GM12801 (cell line): ENCODE measurements around the gene NOTCH1.

Experiments
- TF ChIP-seq, protein P1 (sequence below): IDR thresholded peaks from one replicate; pipeline ENCODE4 v1.5.1; 2011; ENCODE audit warnings: control low read depth; ENCODE audit not compliant: insufficient read length; ENCODE audit errors: extremely low read depth

NOTCH1 gene

DNA sequence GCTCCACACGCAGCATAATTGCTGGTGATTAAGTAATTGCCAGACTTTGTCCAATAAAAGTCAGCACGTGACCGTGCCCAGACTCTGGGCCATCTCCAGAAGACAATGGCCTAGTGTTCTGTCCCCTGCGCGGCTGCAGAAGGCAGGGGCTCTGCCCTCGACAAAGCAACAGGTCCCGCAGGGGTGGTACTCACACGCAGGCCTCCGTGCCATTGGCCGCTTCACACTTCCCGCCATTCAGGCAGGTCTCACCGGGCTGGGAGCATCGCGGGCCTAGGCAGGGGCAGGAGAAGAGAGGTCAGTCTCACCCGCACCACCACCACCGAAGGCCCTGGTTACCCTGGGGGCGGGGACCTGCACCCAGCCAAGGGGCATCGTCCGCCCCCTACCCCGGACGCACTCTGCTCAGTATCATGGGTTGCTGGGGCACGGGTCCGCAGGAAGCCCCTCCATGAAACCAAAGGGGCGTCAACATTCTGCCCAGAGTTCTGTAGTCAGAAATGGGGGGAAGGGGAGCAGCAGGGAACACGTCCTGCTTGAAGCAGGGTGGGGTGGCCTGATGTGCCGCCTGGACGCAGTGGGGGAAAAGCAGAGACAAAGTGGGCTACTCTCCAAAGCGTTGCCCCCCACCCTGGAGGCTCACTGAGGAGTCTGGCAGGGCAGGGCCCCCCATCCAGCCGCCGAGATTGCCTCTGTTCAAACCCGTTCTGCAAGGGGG lies 1.9 kb downstream of the NOTCH1 start:
- TF ChIP-seq, protein P1, sequence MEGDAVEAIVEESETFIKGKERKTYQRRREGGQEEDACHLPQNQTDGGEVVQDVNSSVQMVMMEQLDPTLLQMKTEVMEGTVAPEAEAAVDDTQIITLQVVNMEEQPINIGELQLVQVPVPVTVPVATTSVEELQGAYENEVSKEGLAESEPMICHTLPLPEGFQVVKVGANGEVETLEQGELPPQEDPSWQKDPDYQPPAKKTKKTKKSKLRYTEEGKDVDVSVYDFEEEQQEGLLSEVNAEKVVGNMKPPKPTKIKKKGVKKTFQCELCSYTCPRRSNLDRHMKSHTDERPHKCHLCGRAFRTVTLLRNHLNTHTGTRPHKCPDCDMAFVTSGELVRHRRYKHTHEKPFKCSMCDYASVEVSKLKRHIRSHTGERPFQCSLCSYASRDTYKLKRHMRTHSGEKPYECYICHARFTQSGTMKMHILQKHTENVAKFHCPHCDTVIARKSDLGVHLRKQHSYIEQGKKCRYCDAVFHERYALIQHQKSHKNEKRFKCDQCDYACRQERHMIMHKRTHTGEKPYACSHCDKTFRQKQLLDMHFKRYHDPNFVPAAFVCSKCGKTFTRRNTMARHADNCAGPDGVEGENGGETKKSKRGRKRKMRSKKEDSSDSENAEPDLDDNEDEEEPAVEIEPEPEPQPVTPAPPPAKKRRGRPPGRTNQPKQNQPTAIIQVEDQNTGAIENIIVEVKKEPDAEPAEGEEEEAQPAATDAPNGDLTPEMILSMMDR: no peak

DNA sequence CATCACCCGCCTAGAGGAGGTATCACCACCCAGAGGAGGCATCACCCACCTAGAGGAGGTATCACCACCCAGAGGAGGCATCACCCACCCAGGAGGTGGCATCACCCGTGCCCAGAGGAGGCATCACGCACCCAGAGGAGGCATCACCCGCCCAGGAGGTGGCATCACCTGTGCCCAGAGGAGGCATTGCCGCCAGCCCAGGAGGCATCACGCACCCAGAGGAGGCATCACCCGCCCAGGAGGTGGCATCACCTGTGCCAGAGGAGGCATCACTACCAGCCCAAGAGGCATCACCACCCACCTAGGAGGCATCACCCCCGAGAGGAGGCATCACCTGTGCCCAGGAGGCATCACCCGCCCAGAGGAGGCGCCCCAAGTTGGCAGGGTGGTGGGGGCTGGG lies 2.6 kb downstream of the NOTCH1 start:
- TF ChIP-seq, protein P1: no peak

DNA sequence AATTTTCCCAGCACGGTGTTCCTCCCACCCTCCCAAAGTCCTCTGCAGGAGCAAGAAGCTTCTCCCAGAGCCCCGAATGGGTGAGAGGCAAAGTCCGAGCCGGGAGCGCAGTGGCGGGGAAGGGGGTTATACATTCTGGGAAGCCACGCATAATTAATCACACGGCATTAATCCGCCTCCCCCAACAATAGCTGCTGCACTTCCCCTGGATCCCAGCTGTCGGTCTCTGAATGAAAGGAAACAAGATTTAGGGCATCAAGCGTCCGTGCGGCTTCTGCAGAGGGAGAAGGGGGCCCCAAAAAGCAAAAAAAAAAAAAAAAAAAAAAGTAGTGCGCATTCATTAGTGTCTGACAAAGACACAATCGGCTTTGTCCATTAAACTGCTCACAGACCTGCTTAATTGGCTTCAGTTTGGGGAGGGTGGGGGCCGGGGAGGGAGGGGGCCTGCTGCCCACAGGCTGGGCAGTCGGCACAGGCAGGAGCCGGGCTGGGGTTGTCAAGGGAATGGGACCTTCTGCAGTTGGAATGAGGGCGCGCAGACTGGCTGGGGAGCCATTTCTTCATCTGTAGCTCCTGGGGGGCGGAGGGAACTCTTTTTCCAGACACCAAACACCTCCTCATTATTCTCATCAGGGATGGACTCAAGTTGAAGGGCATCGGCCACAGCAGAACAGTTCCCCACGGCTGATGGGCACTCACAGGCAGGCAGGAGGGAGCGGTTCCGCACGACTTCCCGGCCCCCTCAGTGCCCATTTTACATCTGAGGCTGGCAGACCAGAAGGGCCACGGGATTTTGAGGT lies 3.4 kb downstream of the NOTCH1 start:
- TF ChIP-seq, protein P1: no peak

DNA sequence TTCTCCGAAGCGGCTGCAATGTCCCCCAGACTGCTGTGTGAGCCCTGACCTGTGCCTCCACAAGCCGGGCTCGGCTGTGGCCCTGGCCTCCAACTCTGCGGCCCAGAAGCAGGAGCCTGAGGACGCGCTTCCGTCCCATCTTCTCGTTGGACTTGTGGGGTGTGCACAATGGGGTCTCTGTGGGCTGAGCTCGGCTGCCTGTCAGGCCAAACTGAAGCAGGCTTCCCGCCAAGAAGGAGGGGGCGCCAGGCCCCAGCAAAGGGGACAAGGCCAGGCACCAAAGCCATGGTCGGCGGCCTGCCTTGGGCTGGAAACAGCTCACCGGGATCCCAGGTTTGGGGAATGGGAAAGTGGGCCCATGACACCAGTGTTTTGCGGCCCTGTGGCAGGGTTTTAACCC lies 4.1 kb downstream of the NOTCH1 start:
- TF ChIP-seq, protein P1: no peak

DNA sequence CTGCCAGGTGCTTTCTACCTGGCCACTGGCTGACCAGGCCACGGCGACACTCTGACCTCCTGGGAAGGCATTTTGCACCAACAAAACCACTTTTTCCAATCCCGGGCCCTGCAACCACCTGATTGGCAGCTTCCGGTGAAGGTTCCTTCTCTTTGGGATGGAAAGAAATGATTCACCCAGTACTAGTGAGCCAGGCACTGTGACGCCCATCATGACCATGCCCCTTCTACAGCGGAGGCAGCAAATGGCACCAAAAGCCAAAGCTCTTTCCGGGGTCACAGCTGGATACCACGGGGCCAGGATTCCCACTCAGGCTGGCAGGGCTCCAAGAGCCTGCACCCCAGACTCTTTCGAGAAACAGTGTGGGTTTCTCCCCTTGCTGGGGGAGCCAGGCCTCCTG lies 4.7 kb downstream of the NOTCH1 start:
- TF ChIP-seq, protein P1: no peak

DNA sequence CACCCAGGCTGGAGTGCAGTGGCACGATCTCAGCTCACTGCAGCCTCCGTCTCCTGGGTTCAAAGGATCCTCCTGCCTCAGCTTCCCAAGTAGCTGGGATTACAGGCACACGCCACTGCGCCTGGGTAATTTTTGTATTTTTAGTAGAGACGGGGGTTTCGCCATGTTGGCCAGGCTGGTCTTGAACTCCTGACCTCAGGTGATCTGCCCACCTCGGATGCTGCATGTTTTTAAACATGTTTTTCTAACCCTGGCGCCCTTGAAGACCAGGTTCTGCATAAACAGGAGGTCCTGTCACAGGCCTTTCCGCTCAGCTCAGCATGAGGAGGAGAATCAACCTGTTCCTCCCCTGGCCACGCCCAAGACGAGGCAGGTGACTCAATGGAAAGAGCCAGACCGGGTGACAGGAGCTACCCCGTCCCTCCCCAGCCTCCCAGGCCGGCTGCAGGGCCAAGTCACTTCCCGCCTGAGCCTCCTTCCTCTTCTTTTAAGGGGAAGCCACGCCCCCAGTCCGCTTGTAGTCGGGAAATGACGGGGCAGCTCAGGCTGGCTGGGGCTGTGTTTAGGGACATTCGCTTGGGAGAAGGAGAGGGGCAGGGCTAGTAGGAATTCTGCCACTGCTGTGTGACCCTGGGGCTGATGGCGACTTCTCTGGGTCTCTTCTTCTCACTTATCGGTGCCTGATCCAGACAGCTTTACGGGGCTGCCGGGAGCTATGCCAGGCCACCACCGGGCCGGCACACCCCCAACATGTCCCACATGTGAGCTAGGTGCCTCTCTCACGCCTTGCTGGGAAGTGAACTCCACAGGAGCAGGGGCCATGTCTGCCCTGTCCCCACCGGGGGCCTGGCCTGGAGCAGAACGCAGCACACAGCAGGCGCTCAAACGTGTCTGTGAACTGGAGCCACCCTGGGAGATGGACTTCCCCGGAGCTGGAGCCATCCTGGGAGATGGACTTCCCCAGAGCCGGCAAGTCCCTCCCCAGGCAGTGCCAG lies 6.1 kb downstream of the NOTCH1 start:
- TF ChIP-seq, protein P1: no peak
